ENCODE results near the gene TCF12. TPM values are rescaled to one million over a fixed set of nuclear protein-coding genes. Genes with fewer than 3 reads are reported as not detected.

TCF12 gene
- total and polyA plus RNA-seq, 2 donors (not counting 3 experiments of a cell fraction or from before 2014, with no cell fraction given): 72.1 to 133 TPM

DNA sequence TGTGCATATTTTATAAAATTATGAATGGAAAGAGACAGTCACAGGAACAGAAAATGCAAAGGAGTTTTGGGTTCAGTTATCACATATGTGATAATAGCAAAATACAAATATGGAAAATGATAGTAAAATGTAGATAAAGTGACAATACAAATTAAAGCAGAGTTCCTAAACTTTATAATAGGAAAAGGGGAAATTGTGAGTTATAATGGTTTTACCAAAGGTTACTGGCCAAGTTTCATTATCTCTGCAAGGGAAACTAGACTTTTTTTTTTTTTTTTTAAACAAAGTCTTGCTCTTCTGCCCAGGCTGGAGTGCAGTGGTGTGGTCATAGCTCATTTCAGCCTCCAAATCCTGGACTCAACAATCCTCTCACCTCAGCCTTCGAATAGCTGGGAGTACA lies 229.2 kb downstream of the TCF12 start:
- no peak overlapping the region for H2AFZ ChIP-seq (ENCODE audit: low read depth, low read length)
- CTCF ChIA-PET: interaction anchor here (1.1 to 6.9 kb wide), 28 partner anchors 11 to 657 kb away, joined by 3 to 127 read pairs (median 8); partner anchors contain the start of gene TCF12
- H3K4me3 ChIP-seq (replicated peaks in 1 of 3; ENCODE audit: insufficient read depth in 1 of 3, low read depth in 1 of 3, low read length in 3 of 3): no peak overlapping the region
- H3K9me3 ChIP-seq (replicated peaks; ENCODE audit: control insufficient read depth, insufficient read depth, low read length): no peaks in the 10 kb centered on the region
- no peak for FAIRE-seq
- no peak overlapping the region for H3K9ac ChIP-seq (replicated peaks; ENCODE audit: extremely low read depth, insufficient read depth, low read length)
- DNase-seq (ENCODE audit: low read depth, low spot score): no peak
- no peaks in the 10 kb centered on the region for H3K9me1 ChIP-seq (replicated peaks; ENCODE audit: control insufficient read depth, extremely low read depth, insufficient read depth, low read length)
- no peak overlapping the region for H3K27ac ChIP-seq (ENCODE audit: insufficient read depth, low read depth, low read length)
- H3K4me1 ChIP-seq (ENCODE audit: control insufficient read depth, extremely low read depth, insufficient read depth, low read length): peaks cover 30% of the 10 kb centered on the region
- H3K36me3 ChIP-seq (ENCODE audit: control insufficient read depth in 2 of 2, extremely low read depth in 1 of 2, insufficient read depth in 2 of 2, low read length in 2 of 2): no peaks in the 10 kb centered on the region
- intact Hi-C loops (cut with micrococcal nuclease): loop anchor here (5.0 kb wide), 1 partner anchor 395 kb away; no protein-coding TSS in a partner anchor
- H3K79me2 ChIP-seq (ENCODE audit: control insufficient read depth, insufficient read depth, low read length): peaks cover 7% of the 10 kb centered on the region
- BruUV-seq (replicated peaks): no TSS peak
- TF ChIP-seq GATA2 (IDR thresholded peaks at IDR 0.05; ENCODE audit: insufficient read depth, insufficient read length, low read depth, low read length) (no peak), POLR2AphosphoS5 (IDR thresholded peaks at IDR 0.05; ENCODE audit: insufficient read depth, low read depth, low read length) (no peak), FOS (IDR thresholded peaks at IDR 0.05; ENCODE audit: borderline replicate concordance, insufficient read depth, low read length) (no peak), EZH2 (IDR thresholded peaks at IDR 0.05; ENCODE audit: borderline replicate concordance, low read depth, low read length, severe bottlenecking) (no peak), MYC (IDR thresholded peaks at IDR 0.05; ENCODE audit: low read depth, low read length) (no peak), POLR2A (IDR thresholded peaks at IDR 0.05; ENCODE audit: low read depth, low read length) (no peak), JUN (IDR thresholded peaks at IDR 0.05; ENCODE audit: borderline replicate concordance, insufficient read depth, insufficient read length, low read depth) (no peak)
- TF ChIP-seq, protein P1, sequence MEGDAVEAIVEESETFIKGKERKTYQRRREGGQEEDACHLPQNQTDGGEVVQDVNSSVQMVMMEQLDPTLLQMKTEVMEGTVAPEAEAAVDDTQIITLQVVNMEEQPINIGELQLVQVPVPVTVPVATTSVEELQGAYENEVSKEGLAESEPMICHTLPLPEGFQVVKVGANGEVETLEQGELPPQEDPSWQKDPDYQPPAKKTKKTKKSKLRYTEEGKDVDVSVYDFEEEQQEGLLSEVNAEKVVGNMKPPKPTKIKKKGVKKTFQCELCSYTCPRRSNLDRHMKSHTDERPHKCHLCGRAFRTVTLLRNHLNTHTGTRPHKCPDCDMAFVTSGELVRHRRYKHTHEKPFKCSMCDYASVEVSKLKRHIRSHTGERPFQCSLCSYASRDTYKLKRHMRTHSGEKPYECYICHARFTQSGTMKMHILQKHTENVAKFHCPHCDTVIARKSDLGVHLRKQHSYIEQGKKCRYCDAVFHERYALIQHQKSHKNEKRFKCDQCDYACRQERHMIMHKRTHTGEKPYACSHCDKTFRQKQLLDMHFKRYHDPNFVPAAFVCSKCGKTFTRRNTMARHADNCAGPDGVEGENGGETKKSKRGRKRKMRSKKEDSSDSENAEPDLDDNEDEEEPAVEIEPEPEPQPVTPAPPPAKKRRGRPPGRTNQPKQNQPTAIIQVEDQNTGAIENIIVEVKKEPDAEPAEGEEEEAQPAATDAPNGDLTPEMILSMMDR (IDR thresholded peaks at IDR 0.05; ENCODE audit: extremely low read depth in 1 of 2, insufficient read depth in 1 of 2, low read depth in 1 of 2, low read length in 2 of 2): no peak
- TF ChIP-seq, protein P2, sequence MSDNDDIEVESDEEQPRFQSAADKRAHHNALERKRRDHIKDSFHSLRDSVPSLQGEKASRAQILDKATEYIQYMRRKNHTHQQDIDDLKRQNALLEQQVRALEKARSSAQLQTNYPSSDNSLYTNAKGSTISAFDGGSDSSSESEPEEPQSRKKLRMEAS (IDR thresholded peaks at IDR 0.05; ENCODE audit: insufficient read depth, insufficient read length): no peak
- no peaks in the 10 kb centered on the region for H3K27me3 ChIP-seq (ENCODE audit: control insufficient read depth in 2 of 2, insufficient read depth in 2 of 2, low read length in 2 of 2)
- POLR2A ChIA-PET: interaction anchor here (0.6 to 1.0 kb wide), 2 partner anchors 229 to 313 kb away, joined by 3 to 4 read pairs; partner anchors contain the start of gene TCF12
- dilution Hi-C loops (cut with MboI; ENCODE audit: extremely low pct_ligation_motif_present, low sequenced_read_pairs): no loop called here
- no peak overlapping the region for H3K4me2 ChIP-seq (ENCODE audit: insufficient read depth, low read length)
- H4K20me1 ChIP-seq (replicated peaks; ENCODE audit: control insufficient read depth, extremely low read depth, insufficient read depth, low read length): no peaks in the 10 kb centered on the region
